DND-41 (cell line): Measurements from ENCODE around the gene RIMS1.

ENCODE experiments used
- ATAC-seq: fragments of 200-7000 bp; cut with Tn5 transposase; 3 replicates; pipeline ENCODE4 v1.9.1; 2021; ENCODE audit warnings: low read depth; ENCODE audit not compliant: insufficient read depth
- DNase-seq: peaks from one replicate; pipeline ENCODE4 v3.0.0-alpha.2; 2020
- H2AFZ ChIP-seq: 2 replicates; pipeline ENCODE4 v1.6.0; 2012; ENCODE audit warnings: low read depth, low read length
- H3K27ac ChIP-seq: 2 replicates; pipeline ENCODE4 v1.5.1; 2012; ENCODE audit warnings: low read length, inconsistent platforms
- H3K27me3 ChIP-seq: fragments of 200-600 bp; sonication (generic); 2 replicates; pipeline ENCODE4 v1.6.0; 2012; ENCODE audit warnings: low read length, mild to moderate bottlenecking, inconsistent platforms; ENCODE audit not compliant: insufficient read depth, poor library complexity
- H3K36me3 ChIP-seq: 2 replicates; pipeline ENCODE4 v1.5.1; 2012; ENCODE audit warnings: low read length, inconsistent platforms; ENCODE audit not compliant: insufficient read depth
- H3K4me1 ChIP-seq: 2 replicates; pipeline ENCODE4 v1.5.1; 2012; ENCODE audit warnings: mild to moderate bottlenecking, low read length; ENCODE audit not compliant: insufficient read depth
- H3K4me2 ChIP-seq: 2 replicates; pipeline ENCODE4 v1.6.0; 2012; ENCODE audit warnings: mild to moderate bottlenecking, moderate library complexity, low read length, inconsistent platforms; ENCODE audit not compliant: insufficient read depth
- H3K4me3 ChIP-seq, 2 experiments: fragments of 200-600 bp in 1 of 2; shearing (Covaris generic) in 1 of 2; 2 replicates each; pipeline ENCODE4 v1.5.1; 2012 to 2016; ENCODE audit warnings: inconsistent platforms in 2 of 2, low read length in 2 of 2, mild to moderate bottlenecking in 2 of 2, low read depth in 1 of 2, moderate library complexity in 1 of 2
- H3K79me2 ChIP-seq: 2 replicates; pipeline ENCODE4 v1.6.0; 2012; ENCODE audit warnings: low read length, inconsistent platforms; ENCODE audit not compliant: insufficient read depth
- H3K9ac ChIP-seq: 2 replicates; pipeline ENCODE4 v1.6.0; 2012; ENCODE audit warnings: low read depth, mild to moderate bottlenecking, inconsistent platforms, low read length, moderate library complexity
- H3K9me3 ChIP-seq: 2 replicates; pipeline ENCODE4 v1.5.1; 2012; ENCODE audit warnings: low read length, moderate library complexity, mild to moderate bottlenecking, inconsistent platforms; ENCODE audit not compliant: insufficient read depth, severe bottlenecking
- H4K20me1 ChIP-seq: 2 replicates; pipeline ENCODE4 v1.6.0; 2012; ENCODE audit warnings: low read length; ENCODE audit not compliant: insufficient read depth
- EZH2 ChIP-seq: IDR thresholded peaks from 3 replicates; pipeline ENCODE4 v1.6.1; 2012; ENCODE audit warnings: borderline replicate concordance, low read depth, mild to moderate bottlenecking, moderate library complexity, low read length, inconsistent platforms; ENCODE audit not compliant: severe bottlenecking
- TF ChIP-seq, protein P1 (sequence below): IDR thresholded peaks from 2 replicates; pipeline ENCODE4 v1.5.1; 2012; ENCODE audit warnings: borderline replicate concordance, low read length, moderate library complexity, mild to moderate bottlenecking; ENCODE audit not compliant: poor library complexity, severe bottlenecking; ENCODE audit errors: extremely low read depth

RIMS1 gene

DNA sequence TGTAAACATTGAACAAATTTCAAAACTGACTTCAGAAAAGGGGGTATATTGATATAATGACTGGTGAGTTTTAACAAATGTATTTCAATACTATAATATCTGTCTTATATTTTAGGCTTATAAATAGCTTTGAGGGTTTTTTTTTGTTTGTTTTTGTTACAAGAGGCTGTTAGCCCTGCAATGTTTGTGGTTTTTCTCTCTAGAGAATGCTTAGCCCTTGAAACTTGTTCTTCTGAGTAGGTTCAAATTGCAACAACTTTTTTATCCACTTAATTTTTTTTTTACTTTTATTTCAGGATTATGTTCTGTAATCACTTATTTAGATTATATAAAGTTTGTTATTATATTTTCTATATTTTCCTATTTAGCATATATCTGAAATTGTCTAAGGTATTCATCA lies 333.2 kb downstream of the RIMS1 start:
- H3K27me3 ChIP-seq = no peaks in the 10 kb centered on the region

DNA sequence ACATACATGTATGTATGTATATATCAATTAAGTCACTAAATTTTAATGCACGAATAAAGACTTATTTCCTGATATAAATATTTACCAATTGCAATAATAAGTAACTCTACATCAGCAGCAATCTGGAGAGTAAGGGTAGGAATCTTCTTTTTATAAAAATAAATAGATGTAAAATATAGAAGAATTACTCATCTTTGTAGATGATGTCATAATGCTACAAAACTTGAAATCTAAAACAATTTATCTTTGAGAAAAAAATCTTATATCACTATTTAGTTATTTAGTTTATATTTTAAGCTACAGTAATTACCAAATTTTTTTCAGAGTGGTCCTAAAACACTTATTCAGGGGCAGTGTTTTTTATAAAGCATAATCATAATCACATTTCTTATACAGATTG lies 351.7 kb downstream of the RIMS1 start:
- Histone ChIP-seq H3K27me3 (no peaks in the 10 kb centered on the region), H3K36me3 (no peaks in the 10 kb centered on the region), H3K4me1 (no peaks in the 10 kb centered on the region), H2AFZ (no peak overlapping the region), H3K9ac (no peak overlapping the region), H4K20me1 (no peaks in the 10 kb centered on the region), H3K79me2 (no peaks in the 10 kb centered on the region), H3K4me2 (no peak overlapping the region), H3K4me3 (no peak overlapping the region), H3K27ac (no peak overlapping the region), H3K9me3 (no peaks in the 10 kb centered on the region)
- no peak for ATAC-seq
- no peak for TF ChIP-seq EZH2
- TF ChIP-seq, protein P1, sequence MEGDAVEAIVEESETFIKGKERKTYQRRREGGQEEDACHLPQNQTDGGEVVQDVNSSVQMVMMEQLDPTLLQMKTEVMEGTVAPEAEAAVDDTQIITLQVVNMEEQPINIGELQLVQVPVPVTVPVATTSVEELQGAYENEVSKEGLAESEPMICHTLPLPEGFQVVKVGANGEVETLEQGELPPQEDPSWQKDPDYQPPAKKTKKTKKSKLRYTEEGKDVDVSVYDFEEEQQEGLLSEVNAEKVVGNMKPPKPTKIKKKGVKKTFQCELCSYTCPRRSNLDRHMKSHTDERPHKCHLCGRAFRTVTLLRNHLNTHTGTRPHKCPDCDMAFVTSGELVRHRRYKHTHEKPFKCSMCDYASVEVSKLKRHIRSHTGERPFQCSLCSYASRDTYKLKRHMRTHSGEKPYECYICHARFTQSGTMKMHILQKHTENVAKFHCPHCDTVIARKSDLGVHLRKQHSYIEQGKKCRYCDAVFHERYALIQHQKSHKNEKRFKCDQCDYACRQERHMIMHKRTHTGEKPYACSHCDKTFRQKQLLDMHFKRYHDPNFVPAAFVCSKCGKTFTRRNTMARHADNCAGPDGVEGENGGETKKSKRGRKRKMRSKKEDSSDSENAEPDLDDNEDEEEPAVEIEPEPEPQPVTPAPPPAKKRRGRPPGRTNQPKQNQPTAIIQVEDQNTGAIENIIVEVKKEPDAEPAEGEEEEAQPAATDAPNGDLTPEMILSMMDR = no peak
- no peak for DNase-seq

More for the DNA sequence above, 333.2 kb downstream of the RIMS1 start:
- Histone ChIP-seq H3K9me3 (no peaks in the 10 kb centered on the region), H3K4me2 (no peak overlapping the region), H2AFZ (no peak overlapping the region), H3K27ac (no peak overlapping the region), H3K9ac (no peak overlapping the region), H3K79me2 (no peaks in the 10 kb centered on the region), H4K20me1 (no peaks in the 10 kb centered on the region), H3K36me3 (no peaks in the 10 kb centered on the region), H3K4me1 (no peaks in the 10 kb centered on the region), H3K4me3 (no peak overlapping the region)
- ATAC-seq = no peak
- DNase-seq = no peak
- no peak for TF ChIP-seq EZH2
- TF ChIP-seq, protein P1 = no peak

DNA sequence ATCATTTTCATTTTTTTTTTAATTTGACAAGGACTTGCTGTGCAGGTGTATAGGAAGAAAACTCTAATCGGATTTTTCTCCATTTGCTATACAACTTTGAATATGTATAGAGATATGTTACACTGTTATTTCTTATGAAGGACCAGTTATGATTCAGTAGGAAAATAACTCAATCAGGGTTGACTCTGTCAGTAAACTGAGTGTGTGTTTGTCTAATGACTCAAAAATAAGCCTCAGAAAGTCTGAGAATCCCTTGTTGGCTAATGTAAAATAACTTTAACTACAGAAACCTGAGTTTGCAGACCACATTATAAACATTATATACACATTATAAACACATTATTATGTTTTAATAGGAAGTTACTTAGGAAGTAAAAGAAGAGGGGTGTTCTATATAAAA lies 352.6 kb downstream of the RIMS1 start:
- H3K4me2 ChIP-seq = no peak overlapping the region
- H3K27me3 ChIP-seq = no peaks in the 10 kb centered on the region
- H4K20me1 ChIP-seq = no peaks in the 10 kb centered on the region
- H3K4me3 ChIP-seq = no peak overlapping the region
- H3K79me2 ChIP-seq = no peaks in the 10 kb centered on the region
- ATAC-seq = no peak
- H3K9ac ChIP-seq = no peak overlapping the region
- no peaks in the 10 kb centered on the region for H3K4me1 ChIP-seq
- no peaks in the 10 kb centered on the region for H3K9me3 ChIP-seq
- no peaks in the 10 kb centered on the region for H3K36me3 ChIP-seq
- no peak overlapping the region for H3K27ac ChIP-seq
- no peak overlapping the region for H2AFZ ChIP-seq
- no peak for DNase-seq
- TF ChIP-seq EZH2 = no peak
- TF ChIP-seq, protein P1 = no peak

DNA sequence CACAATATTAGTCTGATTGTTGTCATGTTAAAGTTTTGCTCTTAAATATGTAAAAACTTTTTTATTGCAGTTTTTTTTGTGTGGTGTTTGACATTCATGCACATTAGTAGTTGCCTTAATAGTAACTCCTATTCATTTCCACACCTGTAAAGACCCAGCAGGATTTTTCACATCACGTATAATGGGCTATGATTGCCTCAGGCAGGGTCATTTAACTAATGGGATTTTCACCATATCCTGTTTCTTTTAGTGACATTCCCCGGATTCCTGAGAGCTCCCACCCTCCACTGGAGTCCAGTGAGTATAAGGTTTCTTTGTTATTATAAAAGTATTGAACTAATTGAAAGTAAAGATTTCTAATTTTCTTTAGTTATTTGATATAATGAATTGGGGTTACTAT lies 359.2 kb downstream of the RIMS1 start:
- TF ChIP-seq, protein P1 = no peak
- TF ChIP-seq EZH2 = no peak
- no peaks in the 10 kb centered on the region for H3K9me3 ChIP-seq
- DNase-seq = no peak
- H3K36me3 ChIP-seq = no peaks in the 10 kb centered on the region
- no peak overlapping the region for H3K4me3 ChIP-seq
- no peak overlapping the region for H3K9ac ChIP-seq
- H3K27ac ChIP-seq = no peak overlapping the region
- no peak overlapping the region for H3K4me2 ChIP-seq
- no peak overlapping the region for H2AFZ ChIP-seq
- no peaks in the 10 kb centered on the region for H3K79me2 ChIP-seq
- H3K27me3 ChIP-seq = no peaks in the 10 kb centered on the region
- no peaks in the 10 kb centered on the region for H4K20me1 ChIP-seq
- H3K4me1 ChIP-seq = no peaks in the 10 kb centered on the region
- no peak for ATAC-seq
